NT2/D1 (cell line): ENCODE data around the gene TGFBR3.

Experiments used
- DNase-seq: peaks from one replicate; pipeline ENCODE4 v3.0.0-alpha.2; 2011; ENCODE audit warnings: low read depth, low spot score
- H3K27me3 ChIP-seq: 2 replicates; pipeline ENCODE4 v1.6.0; 2011; ENCODE audit warnings: mild to moderate bottlenecking; ENCODE audit not compliant: insufficient read length, insufficient read depth
- H3K36me3 ChIP-seq: 2 replicates; pipeline ENCODE4 v1.6.1; 2011; ENCODE audit warnings: mild to moderate bottlenecking, low read length, mixed read lengths; ENCODE audit not compliant: insufficient read depth, insufficient read length
- H3K4me1 ChIP-seq: 2 replicates; pipeline ENCODE4 v1.5.1; 2011; ENCODE audit not compliant: insufficient read depth, insufficient read length
- H3K4me3 ChIP-seq: 2 replicates; pipeline ENCODE4 v1.5.1; 2011; ENCODE audit warnings: low read depth; ENCODE audit not compliant: insufficient read length
- H3K9ac ChIP-seq: 2 replicates; pipeline ENCODE4 v1.6.0; 2011; ENCODE audit warnings: low read depth; ENCODE audit not compliant: insufficient read length
- H3K9me3 ChIP-seq: 2 replicates; pipeline ENCODE4 v1.5.1; 2011; ENCODE audit warnings: mild to moderate bottlenecking, low read length; ENCODE audit not compliant: insufficient read depth
- SUZ12 ChIP-seq: IDR thresholded peaks from 2 replicates; pipeline ENCODE4 v1.6.1; 2011; ENCODE audit not compliant: insufficient read length, insufficient read depth; ENCODE audit errors: extremely low read depth
- YY1 ChIP-seq: IDR thresholded peaks from 2 replicates; pipeline ENCODE4 v1.6.1; 2011; ENCODE audit not compliant: insufficient read length, insufficient read depth
- ZNF274 ChIP-seq: IDR thresholded peaks from 2 replicates; pipeline ENCODE4 v1.6.1; 2011; ENCODE audit warnings: mild to moderate bottlenecking, low read depth, low read length

The TGFBR3 gene

DNA sequence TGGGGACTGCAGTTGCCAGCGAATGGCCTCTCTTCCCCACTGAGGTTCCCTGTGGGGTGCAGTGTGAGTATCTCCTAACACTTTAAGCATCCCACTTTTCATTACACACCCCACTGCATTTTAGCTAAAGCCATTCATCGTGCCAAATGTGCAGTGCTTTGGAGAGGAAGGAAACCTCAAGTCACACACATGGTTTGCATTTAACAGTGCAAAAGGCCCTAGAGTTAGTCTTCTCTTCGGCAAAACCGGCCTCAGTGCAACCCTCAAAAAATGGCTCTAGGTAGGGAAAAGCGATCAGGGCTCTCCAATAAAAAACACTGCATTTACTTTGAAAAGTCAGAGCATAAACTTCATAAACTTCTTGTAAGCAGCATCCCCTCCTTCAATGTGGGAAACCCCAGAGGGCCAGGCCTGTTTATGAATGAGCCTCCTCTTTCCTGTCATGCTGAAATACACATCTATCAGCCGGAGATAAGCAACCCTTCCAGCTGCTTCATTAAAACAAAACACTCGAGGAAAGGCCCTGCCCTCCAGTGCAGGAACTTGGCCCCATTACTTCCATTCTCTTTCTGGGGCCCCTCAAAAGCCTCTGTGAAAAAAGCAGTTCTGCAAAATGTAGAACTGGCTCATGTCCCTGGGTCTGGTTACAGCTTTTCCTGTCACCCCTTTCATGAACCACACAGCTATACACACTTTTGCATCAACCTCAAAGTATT lies 201.3 kb downstream of the TGFBR3 start:
- DNase-seq: no peak
- no peaks in the 10 kb centered on the region for H3K9me3 ChIP-seq
- H3K4me3 ChIP-seq: no peak overlapping the region
- H3K36me3 ChIP-seq: no peaks in the 10 kb centered on the region
- H3K9ac ChIP-seq: no peak overlapping the region
- no peaks in the 10 kb centered on the region for H3K27me3 ChIP-seq
- peaks cover 6% of the 10 kb centered on the region for H3K4me1 ChIP-seq
- no peak for TF ChIP-seq ZNF274
- no peak for TF ChIP-seq SUZ12
- TF ChIP-seq YY1: no peak

DNA sequence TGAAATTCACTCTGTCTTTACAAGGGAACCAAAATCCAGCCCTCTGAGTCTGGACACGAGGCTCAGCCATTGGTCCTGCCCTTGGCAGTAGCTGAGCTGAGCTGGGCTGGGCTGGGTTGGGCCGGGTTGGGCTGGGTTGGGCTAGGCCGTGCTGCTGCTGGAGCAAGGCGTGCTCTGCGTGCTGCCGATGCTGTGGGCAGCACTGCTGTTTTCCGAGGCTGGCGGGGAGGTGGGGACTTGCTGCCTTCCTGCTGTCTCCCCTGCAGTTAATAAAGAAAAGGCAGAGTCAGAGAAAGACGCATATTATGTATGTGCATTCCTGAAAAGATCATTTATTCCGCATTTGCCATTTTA lies 202.4 kb downstream of the TGFBR3 start:
- DNase-seq: peak; percentile 9
- H3K4me1 ChIP-seq: peaks cover 6% of the 10 kb centered on the region
- H3K27me3 ChIP-seq: no peaks in the 10 kb centered on the region
- no peaks in the 10 kb centered on the region for H3K9me3 ChIP-seq
- no peaks in the 10 kb centered on the region for H3K36me3 ChIP-seq
- TF ChIP-seq ZNF274 (no peak), YY1 (no peak), SUZ12 (no peak)
- H3K9ac ChIP-seq: no peak overlapping the region
- H3K4me3 ChIP-seq: no peak overlapping the region

- peaks cover 6% of the 10 kb centered on the region for H3K4me1 ChIP-seq
- 0 out of 2 replicates have a peak, but pooled peaks cover 1% of the 10 kb centered on the region for H3K9me3 ChIP-seq
- no peak for DNase-seq
- H3K36me3 ChIP-seq: no peaks in the 10 kb centered on the region
- no peak overlapping the region for H3K9ac ChIP-seq
- H3K4me3 ChIP-seq: no peak overlapping the region
- TF ChIP-seq ZNF274 (no peak), SUZ12 (no peak), YY1 (no peak)
- no peaks in the 10 kb centered on the region for H3K27me3 ChIP-seq
These were observed 202.9 kb downstream of the TGFBR3 start for GRCh38 chr1:91682882-91683597.

DNA sequence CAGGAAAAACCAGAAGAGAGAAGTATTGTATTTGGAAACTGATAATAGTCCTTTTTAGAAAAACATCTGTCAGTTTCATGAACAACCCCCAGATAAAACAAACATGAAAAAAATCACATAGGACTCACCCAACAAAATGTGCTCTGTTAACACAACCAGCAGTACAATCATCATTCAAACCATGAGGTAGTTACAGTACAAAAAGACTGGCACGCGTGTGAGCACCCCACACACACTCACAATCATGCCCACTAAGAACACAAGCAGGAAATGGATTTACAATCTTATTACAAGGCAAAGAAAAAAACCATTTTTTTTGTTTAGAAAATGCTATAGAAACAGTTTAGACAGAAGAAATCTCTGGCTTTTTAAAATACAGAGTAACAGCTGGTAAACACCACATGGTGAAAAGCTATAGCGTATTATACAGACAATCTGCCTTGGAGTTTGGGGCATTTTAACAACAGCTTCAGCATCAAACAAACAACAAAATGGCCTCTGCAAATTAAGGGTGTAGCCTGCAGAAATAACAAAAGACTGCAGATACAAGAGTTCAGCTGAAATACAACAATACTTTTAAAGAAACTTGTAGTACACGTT lies 205.3 kb downstream of the TGFBR3 start:
- H3K9ac ChIP-seq: no peak overlapping the region
- H3K4me1 ChIP-seq: peaks cover 6% of the 10 kb centered on the region
- no peaks in the 10 kb centered on the region for H3K36me3 ChIP-seq
- TF ChIP-seq YY1 (no peak), ZNF274 (no peak), SUZ12 (no peak)
- H3K9me3 ChIP-seq: 0 out of 2 replicates have a peak, but pooled peaks cover 11% of the 10 kb centered on the region
- H3K4me3 ChIP-seq: no peak overlapping the region
- no peaks in the 10 kb centered on the region for H3K27me3 ChIP-seq
- no peak for DNase-seq

GRCh38 chr1:91679446-91679845 lies 206.5 kb downstream of the TGFBR3 start:
- Histone ChIP-seq H3K9ac (no peak overlapping the region), H3K4me3 (no peak overlapping the region), H3K9me3 (0 out of 2 replicates have a peak, but pooled peaks cover 11% of the 10 kb centered on the region), H3K36me3 (no peaks in the 10 kb centered on the region), H3K4me1 (peaks cover 3% of the 10 kb centered on the region), H3K27me3 (no peaks in the 10 kb centered on the region)
- no peak for TF ChIP-seq SUZ12
- TF ChIP-seq YY1: no peak
- TF ChIP-seq ZNF274: no peak
- no peak for DNase-seq

GRCh38 chr1:91676030-91676429 lies 209.9 kb downstream of the TGFBR3 start:
- TF ChIP-seq YY1 (no peak), ZNF274 (no peak), SUZ12 (no peak)
- H3K9me3 ChIP-seq: 0 out of 2 replicates have a peak, but pooled peaks cover 11% of the 10 kb centered on the region

GRCh38 chr1:91674107-91674506 lies 211.8 kb downstream of the TGFBR3 start:
- no peak overlapping the region for H3K4me3 ChIP-seq
- H3K36me3 ChIP-seq: no peaks in the 10 kb centered on the region
- no peaks in the 10 kb centered on the region for H3K27me3 ChIP-seq
- TF ChIP-seq SUZ12 (no peak), YY1 (no peak), ZNF274 (no peak)
- no peaks in the 10 kb centered on the region for H3K4me1 ChIP-seq
- no peak for DNase-seq
- no peak overlapping the region for H3K9ac ChIP-seq
- H3K9me3 ChIP-seq: 0 out of 2 replicates have a peak, but pooled peaks cover 11% of the 10 kb centered on the region

More at GRCh38 chr1:91676030-91676429, 209.9 kb downstream of the TGFBR3 start:
- Histone ChIP-seq H3K4me1 (no peaks in the 10 kb centered on the region), H3K36me3 (no peaks in the 10 kb centered on the region), H3K27me3 (no peaks in the 10 kb centered on the region), H3K9ac (no peak overlapping the region), H3K4me3 (no peak overlapping the region)
- DNase-seq: no peak
